Measurements from ENCODE around the gene LRP1-AS.

The LRP1-AS gene

DNA sequence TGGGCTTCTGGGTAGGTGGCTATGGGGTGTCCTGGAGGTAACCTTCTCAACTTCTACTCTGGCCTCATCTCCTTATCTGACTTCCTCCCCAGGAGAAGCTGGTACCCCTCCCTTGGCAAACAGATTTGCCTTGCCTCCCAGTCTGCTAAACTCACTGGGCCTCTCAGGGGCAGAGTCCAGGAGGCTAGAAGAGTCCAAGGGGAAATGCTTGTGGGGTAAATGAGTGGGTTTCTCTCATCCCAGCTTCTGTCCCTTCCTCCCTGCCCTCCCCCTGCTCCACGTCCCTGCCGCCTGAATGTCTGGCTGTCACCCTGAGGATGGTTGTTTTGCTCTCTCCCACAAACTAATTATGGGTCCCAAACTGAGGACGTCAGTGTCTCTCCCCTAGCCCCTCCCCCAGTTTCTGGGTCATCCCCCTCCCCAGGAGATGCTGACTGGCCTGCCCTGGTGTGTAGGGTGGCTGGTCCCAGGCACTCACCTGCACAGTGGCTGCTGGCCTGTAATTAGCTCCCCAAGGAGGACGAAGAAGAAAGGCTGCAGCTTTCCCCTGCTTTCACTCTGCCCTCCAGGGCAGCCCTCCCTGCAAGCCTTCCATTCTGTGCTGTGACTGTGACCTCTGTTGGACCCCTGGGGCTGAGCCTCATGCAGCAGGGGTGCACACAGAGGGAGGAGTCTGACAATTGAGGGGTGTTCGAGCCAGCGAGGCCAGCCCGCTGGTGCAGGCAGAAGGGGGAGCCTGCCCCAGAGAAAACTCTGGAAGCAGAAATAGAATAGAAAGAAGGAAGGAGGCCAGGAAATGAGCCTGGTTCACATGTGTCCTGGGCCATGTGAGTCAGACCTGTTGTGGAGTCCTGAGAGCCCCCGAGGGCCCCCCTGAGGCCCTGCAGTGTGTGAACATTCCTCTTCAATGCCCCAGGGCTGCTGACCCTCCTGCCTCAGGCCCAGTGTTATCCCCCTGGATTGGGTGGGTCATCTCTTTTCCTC, at the start of gene LRP1-AS:
Gene LRP1-AS (minus strand): TSS at position 659 of the 984 bp plus-strand sequence.
- Histone ChIP-seq H3K9ac (ENCODE audit: low read depth, low read length) (no peak within 1 kb of the TSS), H3K4me1 (ENCODE audit: insufficient read depth, low read length) (peaks cover 23% of the 10 kb centered on the region), H3K36me3 (ENCODE audit: insufficient read depth, low read length) (peaks cover 21% of the 10 kb centered on the region), H3K9me3 (ENCODE audit: control insufficient read depth, insufficient read depth, low read length) (no peaks in the 10 kb centered on the region)

DNA sequence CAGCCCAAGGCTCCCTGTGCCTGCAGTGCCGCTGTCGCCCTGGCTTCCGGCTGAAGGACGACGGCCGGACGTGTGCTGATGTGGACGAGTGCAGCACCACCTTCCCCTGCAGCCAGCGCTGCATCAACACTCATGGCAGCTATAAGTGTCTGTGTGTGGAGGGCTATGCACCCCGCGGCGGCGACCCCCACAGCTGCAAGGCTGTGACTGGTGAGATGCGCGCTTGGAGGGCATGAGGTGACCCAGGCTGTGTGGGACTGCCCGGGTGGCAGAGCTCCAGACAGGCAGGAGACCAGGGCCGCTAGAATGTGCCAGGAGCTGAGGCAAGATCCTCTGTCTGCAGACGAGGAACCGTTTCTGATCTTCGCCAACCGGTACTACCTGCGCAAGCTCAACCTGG, 49.5 kb upstream of the LRP1-AS start:
- no peaks in the 10 kb centered on the region for H3K4me1 ChIP-seq (ENCODE audit: insufficient read depth, low read length)
- H3K36me3 ChIP-seq (ENCODE audit: insufficient read depth, low read length), result peaks cover 28% of the 10 kb centered on the region

DNA sequence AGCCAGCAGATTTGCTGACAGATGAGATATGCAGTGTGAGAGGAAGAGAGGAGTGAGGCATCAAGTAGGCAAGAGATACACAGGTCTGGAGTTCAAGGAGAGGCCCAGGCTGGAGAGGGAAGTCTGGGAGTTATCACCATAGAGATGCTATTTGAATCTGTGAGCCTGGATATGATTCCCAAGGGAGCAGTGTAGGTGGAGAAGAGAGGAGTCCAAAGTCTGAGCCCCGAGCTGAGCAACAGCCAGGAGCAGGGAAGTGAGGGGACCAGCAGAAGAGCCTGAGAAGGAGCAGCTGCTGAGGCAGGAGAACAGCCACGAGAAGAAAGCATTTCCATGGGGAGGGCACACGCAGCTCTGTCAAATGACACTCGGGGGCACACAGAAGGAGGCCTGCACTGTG, 49.0 kb upstream of the LRP1-AS start:
- Histone ChIP-seq H3K9me3 (ENCODE audit: control insufficient read depth, insufficient read depth, low read length) (no peaks in the 10 kb centered on the region), H3K36me3 (ENCODE audit: insufficient read depth, low read length) (peaks cover 31% of the 10 kb centered on the region), H3K9ac (ENCODE audit: low read depth, low read length) (no peak overlapping the region), H3K4me1 (ENCODE audit: insufficient read depth, low read length) (no peaks in the 10 kb centered on the region)

More for the DNA sequence above, 49.5 kb upstream of the LRP1-AS start:
- no peak overlapping the region for H3K9ac ChIP-seq (ENCODE audit: low read depth, low read length)
- no peaks in the 10 kb centered on the region for H3K9me3 ChIP-seq (ENCODE audit: control insufficient read depth, insufficient read depth, low read length)

DNA sequence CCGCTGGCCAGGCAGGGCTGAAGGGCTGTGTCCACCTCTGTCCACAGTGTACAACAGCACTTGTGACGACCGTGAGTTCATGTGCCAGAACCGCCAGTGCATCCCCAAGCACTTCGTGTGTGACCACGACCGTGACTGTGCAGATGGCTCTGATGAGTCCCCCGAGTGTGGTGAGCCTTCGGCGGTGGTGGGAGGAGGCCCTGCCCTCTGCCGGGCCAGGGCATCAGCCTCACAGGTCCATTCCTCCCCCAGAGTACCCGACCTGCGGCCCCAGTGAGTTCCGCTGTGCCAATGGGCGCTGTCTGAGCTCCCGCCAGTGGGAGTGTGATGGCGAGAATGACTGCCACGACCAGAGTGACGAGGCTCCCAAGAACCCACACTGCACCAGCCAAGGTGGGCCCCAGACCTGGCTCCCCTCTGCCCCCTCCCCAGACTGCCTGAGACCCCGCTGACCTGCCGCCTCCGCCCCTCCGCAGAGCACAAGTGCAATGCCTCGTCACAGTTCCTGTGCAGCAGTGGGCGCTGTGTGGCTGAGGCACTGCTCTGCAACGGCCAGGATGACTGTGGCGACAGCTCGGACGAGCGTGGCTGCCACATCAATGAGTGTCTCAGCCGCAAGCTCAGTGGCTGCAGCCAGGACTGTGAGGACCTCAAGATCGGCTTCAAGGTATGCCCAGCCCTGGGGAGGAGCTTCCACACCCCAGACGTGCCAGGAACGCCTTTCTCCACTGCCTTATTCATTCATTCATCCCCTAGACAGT, 48.4 kb upstream of the LRP1-AS start:
- Histone ChIP-seq H3K9ac (ENCODE audit: low read depth, low read length) (no peak overlapping the region), H3K4me1 (ENCODE audit: insufficient read depth, low read length) (no peaks in the 10 kb centered on the region), H3K9me3 (ENCODE audit: control insufficient read depth, insufficient read depth, low read length) (no peaks in the 10 kb centered on the region), H3K36me3 (ENCODE audit: insufficient read depth, low read length) (peaks cover 29% of the 10 kb centered on the region)

DNA sequence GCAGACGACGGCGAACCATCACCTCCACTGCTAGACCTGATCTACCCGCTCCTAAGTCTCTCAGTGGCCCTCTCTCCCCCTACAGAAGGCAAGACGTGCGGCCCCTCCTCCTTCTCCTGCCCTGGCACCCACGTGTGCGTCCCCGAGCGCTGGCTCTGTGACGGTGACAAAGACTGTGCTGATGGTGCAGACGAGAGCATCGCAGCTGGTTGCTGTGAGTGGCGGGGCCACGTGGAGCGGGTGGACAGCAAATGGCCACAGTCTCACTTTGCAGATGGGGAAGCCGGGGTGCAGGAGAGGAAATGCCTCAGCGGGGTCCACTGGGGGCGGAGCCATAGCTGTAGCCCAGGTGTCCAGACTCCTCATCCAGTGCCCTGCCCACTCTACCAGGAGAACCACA, 47.8 kb upstream of the LRP1-AS start:
- H3K4me1 ChIP-seq (ENCODE audit: insufficient read depth, low read length), result no peaks in the 10 kb centered on the region
- no peak overlapping the region for H3K9ac ChIP-seq (ENCODE audit: low read depth, low read length)
- H3K36me3 ChIP-seq (ENCODE audit: insufficient read depth, low read length), result peaks cover 31% of the 10 kb centered on the region
- H3K9me3 ChIP-seq (ENCODE audit: control insufficient read depth, insufficient read depth, low read length), result no peaks in the 10 kb centered on the region

DNA sequence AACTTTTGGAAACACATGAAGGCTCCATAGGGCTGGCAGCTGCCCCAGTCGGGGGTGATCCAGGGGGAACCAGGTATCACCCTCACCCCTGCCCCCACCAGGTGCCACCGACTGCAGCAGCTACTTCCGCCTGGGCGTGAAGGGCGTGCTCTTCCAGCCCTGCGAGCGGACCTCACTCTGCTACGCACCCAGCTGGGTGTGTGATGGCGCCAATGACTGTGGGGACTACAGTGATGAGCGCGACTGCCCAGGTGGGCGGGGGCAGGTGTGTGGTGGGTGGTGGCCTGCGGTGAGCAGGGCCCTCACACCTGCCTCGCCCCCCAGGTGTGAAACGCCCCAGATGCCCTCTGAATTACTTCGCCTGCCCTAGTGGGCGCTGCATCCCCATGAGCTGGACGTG, 46.8 kb upstream of the LRP1-AS start:
- H3K9me3 ChIP-seq (ENCODE audit: control insufficient read depth, insufficient read depth, low read length), result no peaks in the 10 kb centered on the region
- no peaks in the 10 kb centered on the region for H3K4me1 ChIP-seq (ENCODE audit: insufficient read depth, low read length)
- no peak overlapping the region for H3K9ac ChIP-seq (ENCODE audit: low read depth, low read length)
- H3K36me3 ChIP-seq (ENCODE audit: insufficient read depth, low read length), result peaks cover 35% of the 10 kb centered on the region

DNA sequence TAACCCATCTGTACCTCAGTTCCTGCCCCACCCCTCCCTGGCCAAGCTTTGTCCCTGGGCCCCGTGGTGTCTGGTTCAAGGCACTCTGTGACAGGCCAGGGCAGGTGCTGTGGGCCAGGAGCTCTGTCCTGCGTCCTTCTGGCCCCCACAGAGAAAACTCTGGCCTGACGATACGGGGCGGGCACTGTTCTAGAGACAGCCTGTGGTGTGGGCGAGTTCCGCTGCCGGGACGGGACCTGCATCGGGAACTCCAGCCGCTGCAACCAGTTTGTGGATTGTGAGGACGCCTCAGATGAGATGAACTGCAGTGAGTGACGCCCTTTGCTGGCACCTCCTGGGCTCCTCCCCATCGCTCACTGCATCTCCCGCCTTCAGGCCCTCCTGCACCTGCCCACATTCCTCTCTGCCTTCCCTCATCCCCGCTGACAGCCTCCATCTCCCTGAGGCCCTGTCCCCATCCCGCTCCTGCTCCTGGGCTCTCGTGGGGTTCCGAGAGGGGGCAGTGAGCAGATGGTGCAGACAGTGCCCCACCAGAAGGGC, 46.4 kb upstream of the LRP1-AS start:
- Histone ChIP-seq H3K9me3 (ENCODE audit: control insufficient read depth, insufficient read depth, low read length) (no peaks in the 10 kb centered on the region), H3K9ac (ENCODE audit: low read depth, low read length) (no peak overlapping the region), H3K4me1 (ENCODE audit: insufficient read depth, low read length) (no peaks in the 10 kb centered on the region), H3K36me3 (ENCODE audit: insufficient read depth, low read length) (peaks cover 37% of the 10 kb centered on the region)

DNA sequence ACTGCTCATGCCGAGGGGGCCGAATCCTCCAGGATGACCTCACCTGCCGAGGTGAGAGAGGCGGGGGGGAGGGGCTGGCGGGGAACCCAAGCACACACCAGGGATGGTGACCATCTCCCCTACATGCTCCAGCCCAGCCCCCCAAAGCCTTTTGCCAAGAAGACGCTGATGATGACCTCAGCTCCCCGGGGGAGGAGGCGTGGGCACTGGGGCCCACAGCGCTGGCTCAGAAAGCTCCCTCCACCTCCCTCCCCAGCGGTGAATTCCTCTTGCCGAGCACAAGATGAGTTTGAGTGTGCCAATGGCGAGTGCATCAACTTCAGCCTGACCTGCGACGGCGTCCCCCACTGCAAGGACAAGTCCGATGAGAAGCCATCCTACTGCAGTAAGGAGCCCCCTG, 45.5 kb upstream of the LRP1-AS start:
- H3K36me3 ChIP-seq (ENCODE audit: insufficient read depth, low read length), result peaks cover 42% of the 10 kb centered on the region
- no peak overlapping the region for H3K9ac ChIP-seq (ENCODE audit: low read depth, low read length)
- H3K4me1 ChIP-seq (ENCODE audit: insufficient read depth, low read length), result no peaks in the 10 kb centered on the region
- no peaks in the 10 kb centered on the region for H3K9me3 ChIP-seq (ENCODE audit: control insufficient read depth, insufficient read depth, low read length)

DNA sequence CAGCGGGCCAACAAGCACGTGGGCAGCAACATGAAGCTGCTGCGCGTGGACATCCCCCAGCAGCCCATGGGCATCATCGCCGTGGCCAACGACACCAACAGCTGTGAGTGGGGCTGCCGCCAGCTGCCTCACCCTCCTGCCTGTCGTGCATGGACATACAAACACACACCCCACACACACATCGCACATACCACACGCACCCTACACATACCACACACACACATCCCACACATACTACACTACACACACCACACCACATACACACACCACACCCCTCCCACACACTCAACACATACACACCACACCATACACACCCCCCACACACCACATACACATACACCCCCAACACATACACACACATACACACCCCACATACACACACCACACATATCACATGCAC, 44.0 kb upstream of the LRP1-AS start:
- Histone ChIP-seq H3K9ac (ENCODE audit: low read depth, low read length) (no peak overlapping the region), H3K4me1 (ENCODE audit: insufficient read depth, low read length) (no peaks in the 10 kb centered on the region), H3K9me3 (ENCODE audit: control insufficient read depth, insufficient read depth, low read length) (no peaks in the 10 kb centered on the region), H3K36me3 (ENCODE audit: insufficient read depth, low read length) (peaks cover 50% of the 10 kb centered on the region)

DNA sequence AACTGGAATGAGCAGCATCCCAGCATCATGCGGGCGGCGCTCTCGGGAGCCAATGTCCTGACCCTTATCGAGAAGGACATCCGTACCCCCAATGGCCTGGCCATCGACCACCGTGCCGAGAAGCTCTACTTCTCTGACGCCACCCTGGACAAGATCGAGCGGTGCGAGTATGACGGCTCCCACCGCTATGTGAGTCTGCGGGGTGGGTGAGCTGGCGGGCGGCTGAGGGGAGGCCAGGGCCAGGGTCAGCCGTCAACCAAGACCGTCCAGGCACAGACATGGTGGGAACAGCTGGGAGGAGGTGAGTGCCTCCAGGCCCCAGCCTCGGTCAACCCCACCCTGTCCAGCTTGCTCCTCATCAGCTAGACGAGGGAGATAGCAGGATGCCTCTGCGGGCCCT, 43.4 kb upstream of the LRP1-AS start:
- Histone ChIP-seq H3K9ac (ENCODE audit: low read depth, low read length) (no peak overlapping the region), H3K4me1 (ENCODE audit: insufficient read depth, low read length) (no peaks in the 10 kb centered on the region), H3K36me3 (ENCODE audit: insufficient read depth, low read length) (peaks cover 54% of the 10 kb centered on the region), H3K9me3 (ENCODE audit: control insufficient read depth, insufficient read depth, low read length) (no peaks in the 10 kb centered on the region)

DNA sequence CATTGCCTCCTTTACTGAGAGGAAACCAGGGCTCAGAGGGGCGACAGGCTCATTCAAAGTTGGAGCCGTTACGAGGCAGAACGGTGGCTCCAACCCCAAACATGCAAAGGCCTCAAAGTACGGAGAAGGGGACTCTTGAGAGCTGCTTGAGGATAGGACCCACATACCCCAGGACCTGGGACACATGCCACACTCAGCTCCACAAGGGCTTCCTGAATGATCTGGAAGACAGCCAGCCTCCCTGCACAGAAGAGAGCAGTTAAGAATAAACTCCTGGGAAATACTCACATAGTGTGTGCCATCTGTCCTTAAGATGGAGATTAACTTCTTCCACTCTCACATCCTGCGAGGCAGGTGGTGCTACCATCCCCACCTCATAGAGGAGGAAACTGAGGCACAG, 42.6 kb upstream of the LRP1-AS start:
- peaks cover 57% of the 10 kb centered on the region for H3K36me3 ChIP-seq (ENCODE audit: insufficient read depth, low read length)
- no peak overlapping the region for H3K9ac ChIP-seq (ENCODE audit: low read depth, low read length)
- H3K4me1 ChIP-seq (ENCODE audit: insufficient read depth, low read length), result no peaks in the 10 kb centered on the region
- no peaks in the 10 kb centered on the region for H3K9me3 ChIP-seq (ENCODE audit: control insufficient read depth, insufficient read depth, low read length)

DNA sequence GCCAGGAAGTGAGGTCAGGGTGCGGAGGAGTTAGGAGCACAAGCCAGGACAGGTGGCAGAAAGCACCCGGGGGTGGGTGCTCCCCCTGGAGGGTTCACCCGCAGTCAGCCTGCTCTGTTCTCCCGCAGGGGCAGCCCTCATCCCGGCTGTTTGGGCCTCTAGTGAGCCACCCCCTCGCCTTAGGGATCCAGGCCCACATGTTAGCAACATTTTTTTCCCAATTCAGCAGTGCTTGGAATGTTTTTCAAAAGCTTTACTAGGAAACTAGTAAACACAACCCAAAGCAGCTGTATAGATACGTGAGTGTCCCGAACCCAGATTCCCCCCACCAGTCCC, 40.6 kb upstream of the LRP1-AS start:
- H3K9me3 ChIP-seq (ENCODE audit: control insufficient read depth, insufficient read depth, low read length), result no peaks in the 10 kb centered on the region
- peaks cover 49% of the 10 kb centered on the region for H3K36me3 ChIP-seq (ENCODE audit: insufficient read depth, low read length)
- H3K4me1 ChIP-seq (ENCODE audit: insufficient read depth, low read length), result no peaks in the 10 kb centered on the region
- H3K9ac ChIP-seq (ENCODE audit: low read depth, low read length), result no peak overlapping the region

DNA sequence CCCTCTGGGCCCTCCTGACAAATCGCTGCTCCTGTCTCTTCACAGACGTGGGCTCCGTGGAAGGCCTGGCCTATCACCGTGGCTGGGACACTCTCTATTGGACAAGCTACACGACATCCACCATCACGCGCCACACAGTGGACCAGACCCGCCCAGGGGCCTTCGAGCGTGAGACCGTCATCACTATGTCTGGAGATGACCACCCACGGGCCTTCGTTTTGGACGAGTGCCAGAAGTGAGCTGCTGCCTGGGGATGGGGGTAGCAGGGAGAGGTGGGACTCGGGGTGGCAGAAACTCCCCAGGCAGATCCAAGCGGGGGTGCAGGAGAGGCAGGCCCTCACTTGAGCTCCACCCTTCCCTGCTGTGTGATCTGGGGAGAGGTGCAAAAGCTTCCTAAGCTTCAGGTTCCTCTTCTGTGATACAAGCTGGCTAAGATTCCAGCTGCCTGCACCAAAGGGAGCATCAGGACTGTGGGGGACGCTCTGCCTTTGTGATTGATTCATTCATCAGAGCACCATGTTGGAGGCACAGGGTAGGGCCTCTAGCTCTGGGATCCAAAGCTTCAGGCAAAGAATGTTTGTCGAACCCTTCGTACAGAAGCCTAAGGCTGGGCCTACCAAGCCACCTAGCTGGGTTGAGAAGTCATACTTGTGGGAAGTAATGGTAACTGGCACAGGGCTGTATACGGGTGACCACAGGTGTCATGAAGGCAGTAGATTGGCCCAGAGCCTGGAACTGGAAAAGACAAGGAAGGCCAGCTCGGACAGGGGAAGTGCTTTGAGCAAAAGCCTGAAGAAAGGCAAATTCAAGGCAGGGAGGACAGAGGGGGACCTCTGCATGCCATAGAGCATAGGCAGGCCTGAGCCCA, 40.0 kb upstream of the LRP1-AS start:
- H3K4me1 ChIP-seq (ENCODE audit: insufficient read depth, low read length), result no peaks in the 10 kb centered on the region
- H3K9me3 ChIP-seq (ENCODE audit: control insufficient read depth, insufficient read depth, low read length), result no peaks in the 10 kb centered on the region
- H3K9ac ChIP-seq (ENCODE audit: low read depth, low read length), result no peak overlapping the region
- peaks cover 45% of the 10 kb centered on the region for H3K36me3 ChIP-seq (ENCODE audit: insufficient read depth, low read length)

DNA sequence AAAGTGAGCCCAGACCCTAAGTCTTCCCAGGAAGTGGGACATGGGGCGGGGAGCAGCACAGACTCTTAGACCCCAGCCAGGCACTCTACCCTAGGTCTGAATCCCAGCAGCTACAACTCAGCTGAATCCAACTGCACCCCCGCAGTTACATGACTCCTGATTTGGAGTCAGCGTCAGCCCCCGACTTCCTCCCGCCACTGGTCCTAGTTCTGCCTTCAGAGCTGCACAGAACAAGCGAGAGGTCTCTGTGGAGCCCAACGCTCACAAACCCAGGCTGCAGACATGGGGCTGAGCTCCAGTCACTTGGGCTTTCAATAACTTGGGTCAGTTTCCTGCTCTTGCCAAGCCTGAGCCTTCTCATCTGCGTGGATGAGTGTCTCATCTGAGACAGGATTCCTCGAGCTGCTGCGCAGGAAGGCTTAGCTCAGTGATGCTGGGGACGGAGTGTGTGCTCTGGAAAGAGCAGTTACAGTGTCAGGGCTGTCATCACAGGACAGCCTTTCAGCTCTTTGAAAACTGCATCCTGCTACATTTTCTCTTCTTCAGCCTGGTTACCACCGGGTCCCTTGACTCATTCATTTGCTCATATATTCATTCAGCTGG, 38.6 kb upstream of the LRP1-AS start:
- Histone ChIP-seq H3K9ac (ENCODE audit: low read depth, low read length) (no peak overlapping the region), H3K4me1 (ENCODE audit: insufficient read depth, low read length) (no peaks in the 10 kb centered on the region), H3K9me3 (ENCODE audit: control insufficient read depth, insufficient read depth, low read length) (no peaks in the 10 kb centered on the region), H3K36me3 (ENCODE audit: insufficient read depth, low read length) (peaks cover 32% of the 10 kb centered on the region)
